DOHH2 (cell line): ENCODE data around the gene TOX3.

Source experiments
- H3F3A ChIP-seq: fragments of 200-600 bp; sonication (generic), shearing (Covaris generic); 2 replicates; pipeline ENCODE4 v1.6.0; 2016; ENCODE audit warnings: antibody characterized with exemption, mild to moderate bottlenecking; ENCODE audit not compliant: control insufficient read depth, insufficient read depth
- H3K27ac ChIP-seq: fragments of 200-600 bp; sonication (generic); 2 replicates; pipeline ENCODE4 v1.5.1; 2014; ENCODE audit warnings: low read depth, mild to moderate bottlenecking, low read length, moderate library complexity
- H3K27me3 ChIP-seq: fragments of 200-600 bp; sonication (generic); 2 replicates; pipeline ENCODE4 v1.6.1; 2014; ENCODE audit warnings: mild to moderate bottlenecking, low read length, mixed read lengths; ENCODE audit not compliant: control insufficient read depth
- H3K36me3 ChIP-seq: fragments of 200-600 bp; sonication (generic); 2 replicates; pipeline ENCODE4 v1.6.1; 2014; ENCODE audit warnings: mild to moderate bottlenecking, low read length, moderate library complexity, mixed read lengths; ENCODE audit not compliant: control insufficient read depth
- H3K4me1 ChIP-seq: fragments of 200-600 bp; sonication (generic); 2 replicates; pipeline ENCODE4 v1.6.1; 2014; ENCODE audit warnings: mild to moderate bottlenecking, low read length, mixed read lengths; ENCODE audit not compliant: control insufficient read depth
- H3K4me2 ChIP-seq: fragments of 200-600 bp; sonication (generic); 2 replicates; pipeline ENCODE4 v1.6.0; 2014; ENCODE audit warnings: mild to moderate bottlenecking, low read length, moderate library complexity
- H3K4me3 ChIP-seq: fragments of 200-600 bp; sonication (generic); 2 replicates; pipeline ENCODE4 v1.5.1; 2014; ENCODE audit warnings: mild to moderate bottlenecking, low read length, mixed read lengths
- H3K79me2 ChIP-seq: fragments of 200-600 bp; sonication (generic); 2 replicates; pipeline ENCODE4 v1.6.1; 2014; ENCODE audit warnings: mild to moderate bottlenecking, low read length, mixed read lengths; ENCODE audit not compliant: control insufficient read depth
- H3K9me2 ChIP-seq: fragments of 200-600 bp; sonication (generic); replicated peaks from 2 replicates; pipeline ENCODE4 v1.6.1; 2014; ENCODE audit warnings: mild to moderate bottlenecking, low read length, mixed read lengths; ENCODE audit not compliant: control insufficient read depth
- H3K9me3 ChIP-seq: fragments of 200-600 bp; sonication (generic); 2 replicates; pipeline ENCODE4 v1.6.1; 2014; ENCODE audit warnings: antibody characterized with exemption, low read length, mixed read lengths; ENCODE audit not compliant: control insufficient read depth, insufficient read depth
- H4K20me1 ChIP-seq: fragments of 200-600 bp; sonication (generic); 2 replicates; pipeline ENCODE4 v1.6.0; 2014; ENCODE audit warnings: low read depth, mild to moderate bottlenecking, antibody characterized with exemption, low read length, moderate library complexity; ENCODE audit not compliant: control insufficient read depth, insufficient read depth
- CTCF ChIP-seq: fragments of 200-600 bp; sonication (generic); IDR thresholded peaks from one replicate; pipeline ENCODE4 v1.5.1; 2014; ENCODE audit warnings: antibody characterized with exemption, mild to moderate bottlenecking, low read depth, low read length; ENCODE audit not compliant: poor library complexity, severe bottlenecking
- EZH2phosphoT487 ChIP-seq: fragments of 200-600 bp; sonication (generic); IDR thresholded peaks from 2 replicates; pipeline ENCODE4 v1.6.1; 2017; ENCODE audit warnings: borderline replicate concordance, mild to moderate bottlenecking, antibody characterized with exemption, low read length, moderate library complexity, mixed read lengths

Gene TOX3

GRCh38 chr16:52446080-52446479, 100.9 kb downstream of the TOX3 start:
- H3F3A ChIP-seq: no peaks in the 10 kb centered on the region
- H3K9me3 ChIP-seq: no peaks in the 10 kb centered on the region
- H3K27ac ChIP-seq: no peak overlapping the region
- H3K4me3 ChIP-seq: no peak overlapping the region
- no peaks in the 10 kb centered on the region for H3K9me2 ChIP-seq
- H3K4me1 ChIP-seq: no peaks in the 10 kb centered on the region
- no peaks in the 10 kb centered on the region for H3K79me2 ChIP-seq
- no peaks in the 10 kb centered on the region for H3K36me3 ChIP-seq
- H3K27me3 ChIP-seq: no peaks in the 10 kb centered on the region
- H4K20me1 ChIP-seq: no peaks in the 10 kb centered on the region
- H3K4me2 ChIP-seq: no peak overlapping the region
- TF ChIP-seq CTCF (no peak), EZH2phosphoT487 (no peak)

GRCh38 chr16:52441886-52442285, 105.1 kb downstream of the TOX3 start:
- no peaks in the 10 kb centered on the region for H3K79me2 ChIP-seq
- TF ChIP-seq CTCF: no peak
- no peak for TF ChIP-seq EZH2phosphoT487
- no peaks in the 10 kb centered on the region for H3K27me3 ChIP-seq
- no peak overlapping the region for H3K4me3 ChIP-seq
- no peak overlapping the region for H3K27ac ChIP-seq
- no peaks in the 10 kb centered on the region for H3F3A ChIP-seq
- no peaks in the 10 kb centered on the region for H3K4me1 ChIP-seq
- H3K9me3 ChIP-seq: 0 out of 2 replicates have a peak, but pooled peaks cover 4% of the 10 kb centered on the region
- H3K36me3 ChIP-seq: no peaks in the 10 kb centered on the region
- no peak overlapping the region for H3K4me2 ChIP-seq
- no peaks in the 10 kb centered on the region for H3K9me2 ChIP-seq
- H4K20me1 ChIP-seq: no peaks in the 10 kb centered on the region

- no peak for TF ChIP-seq EZH2phosphoT487
- Histone ChIP-seq H3K27ac (no peak overlapping the region), H3K79me2 (no peaks in the 10 kb centered on the region), H3K4me1 (no peaks in the 10 kb centered on the region), H3F3A (no peaks in the 10 kb centered on the region), H3K9me2 (no peaks in the 10 kb centered on the region), H3K27me3 (no peaks in the 10 kb centered on the region), H3K9me3 (0 out of 2 replicates have a peak, but pooled peaks cover 4% of the 10 kb centered on the region), H4K20me1 (no peaks in the 10 kb centered on the region), H3K4me3 (no peak overlapping the region), H3K4me2 (no peak overlapping the region), H3K36me3 (no peaks in the 10 kb centered on the region)
Measured at GRCh38 chr16:52440248-52440647, 106.7 kb downstream of the TOX3 start.

GRCh38 chr16:52439750-52440149, 107.2 kb downstream of the TOX3 start:
- H3K4me1 ChIP-seq: no peaks in the 10 kb centered on the region
- TF ChIP-seq EZH2phosphoT487 (no peak), CTCF (no peak)
- H3K9me2 ChIP-seq: no peaks in the 10 kb centered on the region
- H3K9me3 ChIP-seq: 0 out of 2 replicates have a peak, but pooled peaks cover 4% of the 10 kb centered on the region
- H3K27ac ChIP-seq: no peak overlapping the region
- H3K36me3 ChIP-seq: no peaks in the 10 kb centered on the region
- no peaks in the 10 kb centered on the region for H4K20me1 ChIP-seq
- no peaks in the 10 kb centered on the region for H3K79me2 ChIP-seq
- no peak overlapping the region for H3K4me3 ChIP-seq
- no peaks in the 10 kb centered on the region for H3K27me3 ChIP-seq
- no peak overlapping the region for H3K4me2 ChIP-seq
- H3F3A ChIP-seq: no peaks in the 10 kb centered on the region
